OCI-LY3 (cell line): ENCODE measurements around the gene ZNF384.
A peak's percentile ranks its signal among the peaks of the same experiment; 100 is the strongest.

Source experiments
- H2AFZ ChIP-seq: fragments of 200-600, 300-600 bp; shearing (Covaris generic); 2 replicates; pipeline ENCODE4 v1.6.0; 2014; ENCODE audit warnings: antibody characterized with exemption, low read depth, low read length
- H3K27ac ChIP-seq: fragments of 200-600, 300-600 bp; sonication (generic); 2 replicates; pipeline ENCODE4 v1.5.1; 2014; ENCODE audit warnings: mild to moderate bottlenecking, low read length, moderate library complexity, mixed read lengths
- H3K27me3 ChIP-seq: fragments of 200-600, 300-600 bp; sonication (generic); 2 replicates; pipeline ENCODE4 v1.6.1; 2014; ENCODE audit warnings: low read depth, low read length, mixed read lengths
- H3K36me3 ChIP-seq: fragments of 200-600, 300-600 bp; sonication (generic); replicated peaks from 2 replicates; pipeline ENCODE3; 2014; ENCODE audit warnings: low read depth, low read length, mixed read lengths
- H3K4me1 ChIP-seq: fragments of 300-600, 200-600 bp; sonication (generic); 2 replicates; pipeline ENCODE4 v1.6.1; 2014; ENCODE audit warnings: low read length, mixed read lengths
- H3K4me2 ChIP-seq: fragments of 200-600, 300-600 bp; sonication (generic); 2 replicates; pipeline ENCODE4 v1.6.1; 2014; ENCODE audit warnings: low read length, mixed read lengths
- H3K4me3 ChIP-seq: fragments of 300-600, 200-600 bp; sonication (generic); 2 replicates; pipeline ENCODE4 v1.5.1; 2014; ENCODE audit warnings: antibody characterized with exemption, mild to moderate bottlenecking, low read length, moderate library complexity
- H3K79me2 ChIP-seq: fragments of 300-600, 200-600 bp; shearing (Covaris generic); 2 replicates; pipeline ENCODE4 v1.6.1; 2014; ENCODE audit warnings: mild to moderate bottlenecking, low read length, mixed read lengths
- H3K9ac ChIP-seq: fragments of 300-600, 200-600 bp; shearing (Covaris generic); 2 replicates; pipeline ENCODE4 v1.6.0; 2014; ENCODE audit warnings: mild to moderate bottlenecking, low read length, moderate library complexity
- H3K9me3 ChIP-seq: fragments of 200-600, 300-600 bp; shearing (Covaris generic); 2 replicates; pipeline ENCODE4 v1.6.1; 2014; ENCODE audit warnings: low read length, mixed read lengths; ENCODE audit not compliant: insufficient read depth
- H4K20me1 ChIP-seq: fragments of 200-600, 300-600 bp; sonication (generic); 2 replicates; pipeline ENCODE4 v1.6.1; 2016; ENCODE audit warnings: low read length, mixed read lengths; ENCODE audit not compliant: insufficient read depth
- CTCF ChIP-seq: fragments of 200-600, 300-600 bp; sonication (generic); IDR thresholded peaks from 2 replicates; pipeline ENCODE4 v1.5.1; 2014; ENCODE audit warnings: antibody characterized with exemption, low read length, low read depth
- EZH2phosphoT487 ChIP-seq: fragments of 200-600 bp; shearing (Covaris generic); IDR thresholded peaks from 2 replicates; pipeline ENCODE4 v1.6.1; 2018; ENCODE audit warnings: antibody characterized with exemption, mixed run types, low read depth

The ZNF384 gene

GRCh38 chr12:6644903-6645302 lies 44.3 kb downstream of the ZNF384 start:
- TF ChIP-seq EZH2phosphoT487 (no peak), CTCF (peak; percentile 49)
- H3K9me3 ChIP-seq = no peaks in the 10 kb centered on the region
- H3K4me3 ChIP-seq = peak overlapping the region; percentile 70
- H3K36me3 ChIP-seq = no peaks in the 10 kb centered on the region
- H3K9ac ChIP-seq = peak overlapping the region; percentile 76; the same call in 1 of the 2 replicates
- no peaks in the 10 kb centered on the region for H4K20me1 ChIP-seq
- H2AFZ ChIP-seq = no peak overlapping the region
- H3K27ac ChIP-seq = peak overlapping the region; percentile 96
- no peaks in the 10 kb centered on the region for H3K27me3 ChIP-seq
- H3K4me2 ChIP-seq = peak overlapping the region; percentile 86
- H3K4me1 ChIP-seq = peaks cover 33% of the 10 kb centered on the region
- no peaks in the 10 kb centered on the region for H3K79me2 ChIP-seq

GRCh38 chr12:6644257-6644596 lies 44.9 kb downstream of the ZNF384 start:
- H3K4me3 ChIP-seq = peak overlapping the region; percentile 70
- no peak overlapping the region for H2AFZ ChIP-seq
- H3K9ac ChIP-seq = peak overlapping the region; percentile 76

GRCh38 chr12:6643569-6644256 lies 45.5 kb downstream of the ZNF384 start:
- peak overlapping the region; percentile 76 for H3K9ac ChIP-seq
- no peak for TF ChIP-seq CTCF
- no peak for TF ChIP-seq EZH2phosphoT487
- H3K9me3 ChIP-seq = no peaks in the 10 kb centered on the region
- H2AFZ ChIP-seq = no peak overlapping the region
- H3K4me2 ChIP-seq = peak overlapping the region; percentile 86
- no peaks in the 10 kb centered on the region for H3K27me3 ChIP-seq
- H3K27ac ChIP-seq = peak overlapping the region; percentile 96
- peak overlapping the region; percentile 70 for H3K4me3 ChIP-seq
- H4K20me1 ChIP-seq = no peaks in the 10 kb centered on the region
- no peaks in the 10 kb centered on the region for H3K36me3 ChIP-seq
- H3K4me1 ChIP-seq = peaks cover 44% of the 10 kb centered on the region
- H3K79me2 ChIP-seq = no peaks in the 10 kb centered on the region

More at GRCh38 chr12:6644257-6644596, 44.9 kb downstream of the ZNF384 start:
- Histone ChIP-seq H3K27ac (peak overlapping the region; percentile 96), H3K79me2 (no peaks in the 10 kb centered on the region), H3K4me2 (peak overlapping the region; percentile 86), H3K4me1 (peaks cover 39% of the 10 kb centered on the region), H3K36me3 (no peaks in the 10 kb centered on the region), H4K20me1 (no peaks in the 10 kb centered on the region), H3K27me3 (no peaks in the 10 kb centered on the region), H3K9me3 (no peaks in the 10 kb centered on the region)
- TF ChIP-seq CTCF = no peak
- TF ChIP-seq EZH2phosphoT487 = no peak

GRCh38 chr12:6641131-6641530 lies 48.0 kb downstream of the ZNF384 start:
- TF ChIP-seq CTCF = no peak
- TF ChIP-seq EZH2phosphoT487 = no peak
- H3K4me1 ChIP-seq = peaks cover 53% of the 10 kb centered on the region
- no peaks in the 10 kb centered on the region for H3K36me3 ChIP-seq
- H3K9me3 ChIP-seq = no peaks in the 10 kb centered on the region
- H2AFZ ChIP-seq = no peak overlapping the region
- no peak overlapping the region for H3K4me2 ChIP-seq
- H3K79me2 ChIP-seq = no peaks in the 10 kb centered on the region
- H3K27me3 ChIP-seq = no peaks in the 10 kb centered on the region
- H3K27ac ChIP-seq = no peak overlapping the region
- no peak overlapping the region for H3K4me3 ChIP-seq
- no peaks in the 10 kb centered on the region for H4K20me1 ChIP-seq
- no peak overlapping the region for H3K9ac ChIP-seq
